Gastroesophageal sphincter (tissue), 3 donors: ENCODE measurements around the gene LBR.

Experiments used
- CTCF ChIP-seq, 4 experiments: fragments of 200-600 bp in 2 of 4; fragments of 450-650 bp in 2 of 4; sonication (generic) in 1 of 4; IDR thresholded peaks; one replicate each; pipeline ENCODE4 v1.5.1; 2017 to 2019; ENCODE audit warnings: antibody characterized with exemption in 4 of 4, mild to moderate bottlenecking in 2 of 4, moderate library complexity in 2 of 4
- EP300 ChIP-seq: sonication (generic); formaldehyde crosslinking; IDR thresholded peaks from one replicate; pipeline ENCODE4 v1.6.1; 2017; ENCODE audit warnings: antibody characterized with exemption, mild to moderate bottlenecking
- POLR2A ChIP-seq, 2 donors: fragments of 450-650 bp; IDR thresholded peaks; one replicate each; pipeline ENCODE4 v1.6.1; 2017; ENCODE audit warnings: antibody characterized with exemption in 2 of 2, mild to moderate bottlenecking in 2 of 2, moderate library complexity in 1 of 2
- POLR2AphosphoS5 ChIP-seq: sonication (generic); formaldehyde crosslinking; IDR thresholded peaks from one replicate; pipeline ENCODE4 v1.6.1; 2017; ENCODE audit warnings: antibody characterized with exemption

GRCh38 chr1:225448146-225448805, 20.4 kb upstream of the LBR start:
- TF ChIP-seq CTCF (IDR thresholded peaks at IDR 0.05) (no peak), POLR2AphosphoS5 (no peak), POLR2A (IDR thresholded peaks at IDR 0.05) (peak in 1 of 2 donors; percentile 12), EP300 (no peak)
